Activated effector memory CD4-positive, alpha-beta T cell treated with Interleukin-2 at 50 U/mL for 16 hours (primary cell): Measurements from ENCODE around the gene DHRS4.

Experiments used
- DNase-seq: peaks from one replicate; pipeline ENCODE4 v3.0.0-alpha.2; 2020

The DHRS4 gene

GRCh38 chr14:23953464-23954278 is at the start of gene DHRS4:
TSS of gene DHRS4 (plus strand) at chr14:23953770. CDS start at chr14:23953789, 19 bp downstream.
- peak; percentile 81 for DNase-seq

GRCh38 chr14:23910101-23910875 is 43.3 kb upstream of the DHRS4 start:
- no peak for DNase-seq

GRCh38 chr14:23910876-23911210 is 42.7 kb upstream of the DHRS4 start:
- DNase-seq = no peak

- no peak for DNase-seq
Measured at GRCh38 chr14:23915559-23915958, 38.0 kb upstream of the DHRS4 start.

GRCh38 chr14:23916004-23916403 is 37.6 kb upstream of the DHRS4 start:
- no peak for DNase-seq

- DNase-seq = no peak
Measured at GRCh38 chr14:23916446-23916845, 37.1 kb upstream of the DHRS4 start.

- no peak for DNase-seq
Measured at GRCh38 chr14:23922545-23922944, 31.0 kb upstream of the DHRS4 start.

- DNase-seq = no peak
Measured at GRCh38 chr14:23925523-23926075, 28.0 kb upstream of the DHRS4 start.

GRCh38 chr14:23926543-23926942 is 27.0 kb upstream of the DHRS4 start:
- DNase-seq = no peak

- no peak for DNase-seq
Measured at GRCh38 chr14:23929136-23929535, 24.4 kb upstream of the DHRS4 start.

- DNase-seq = peak; percentile 65
Measured at GRCh38 chr14:23929822-23930294, 23.7 kb upstream of the DHRS4 start.

- DNase-seq = no peak
Measured at GRCh38 chr14:23930742-23931141, 22.8 kb upstream of the DHRS4 start.

GRCh38 chr14:23931721-23932289 is 21.8 kb upstream of the DHRS4 start:
- DNase-seq = no peak

GRCh38 chr14:23932639-23933038 is 20.9 kb upstream of the DHRS4 start:
- DNase-seq = no peak

- DNase-seq = no peak
Measured at GRCh38 chr14:23933108-23933741, 20.3 kb upstream of the DHRS4 start.

- no peak for DNase-seq
Measured at GRCh38 chr14:23933742-23934128, 19.8 kb upstream of the DHRS4 start.

GRCh38 chr14:23935158-23935557 is 18.4 kb upstream of the DHRS4 start:
- no peak for DNase-seq

- no peak for DNase-seq
Measured at GRCh38 chr14:23936084-23936829, 17.3 kb upstream of the DHRS4 start.

- DNase-seq = no peak
Measured at GRCh38 chr14:23937203-23937602, 16.4 kb upstream of the DHRS4 start.

GRCh38 chr14:23938823-23939222 is 14.7 kb upstream of the DHRS4 start:
- DNase-seq = no peak

- DNase-seq = no peak
Measured at GRCh38 chr14:23939607-23940326, 13.8 kb upstream of the DHRS4 start.

- DNase-seq = no peak
Measured at GRCh38 chr14:23941230-23941629, 12.3 kb upstream of the DHRS4 start.
